ENCODE results near the gene PLEKHA6. TPM values are rescaled to one million over a fixed set of nuclear protein-coding genes. Genes with fewer than 3 reads are reported as not detected.

Gene PLEKHA6
- polyA plus RNA-seq, 1 experiment, result 4.2 TPM

DNA sequence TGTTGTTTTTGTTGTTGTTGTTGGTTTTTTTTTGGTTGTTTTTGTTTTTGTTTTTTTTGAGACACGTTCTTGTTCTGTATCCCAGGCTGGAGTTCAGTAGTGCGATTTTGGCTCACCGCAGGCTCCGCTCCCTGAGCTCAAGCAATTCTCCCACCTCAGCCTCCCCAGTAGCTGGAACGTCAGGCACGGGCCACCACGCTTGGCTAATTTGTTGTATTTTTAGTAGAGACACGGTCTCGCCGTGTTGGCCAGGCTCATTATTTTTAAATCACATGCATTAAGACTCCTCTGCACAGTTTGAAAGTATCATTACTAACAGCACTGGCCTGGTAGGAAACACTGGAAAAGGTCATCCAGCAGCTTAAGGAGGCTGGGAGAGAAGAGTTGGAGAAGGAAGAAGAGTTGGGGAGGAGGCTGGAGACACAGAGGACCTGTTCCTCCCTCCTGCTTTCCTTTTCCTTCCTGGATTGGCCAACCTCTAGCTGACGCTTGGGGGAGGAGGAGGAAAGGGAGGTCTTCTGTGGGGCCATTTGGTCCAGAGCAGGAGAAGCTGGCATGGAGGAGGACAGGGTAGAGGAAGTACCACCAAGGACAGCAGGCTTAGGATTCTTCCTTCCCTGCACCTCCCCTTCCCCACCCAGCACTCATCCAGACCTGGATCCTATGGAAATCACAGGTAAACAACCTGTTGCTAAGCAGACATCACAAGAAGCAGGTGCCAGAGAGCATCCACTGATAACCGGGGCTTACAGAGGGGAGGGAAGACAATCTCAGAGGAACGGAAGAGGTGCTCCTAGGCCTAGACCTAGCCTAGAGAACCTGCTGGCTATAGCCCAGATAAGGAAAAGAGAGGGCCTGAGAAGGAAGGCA lies 74.1 kb downstream of the PLEKHA6 start:
- ChIA-PET CTCF (interaction anchor here (0.9 to 2.2 kb wide), 3 partner anchors 15 to 30 kb away, joined by 3 to 8 read pairs (median 4); no protein-coding TSS in a partner anchor), POLR2A (no interaction called here)
- no peak for DNase-seq (ENCODE audit: low read depth)
- TF ChIP-seq, protein P1, sequence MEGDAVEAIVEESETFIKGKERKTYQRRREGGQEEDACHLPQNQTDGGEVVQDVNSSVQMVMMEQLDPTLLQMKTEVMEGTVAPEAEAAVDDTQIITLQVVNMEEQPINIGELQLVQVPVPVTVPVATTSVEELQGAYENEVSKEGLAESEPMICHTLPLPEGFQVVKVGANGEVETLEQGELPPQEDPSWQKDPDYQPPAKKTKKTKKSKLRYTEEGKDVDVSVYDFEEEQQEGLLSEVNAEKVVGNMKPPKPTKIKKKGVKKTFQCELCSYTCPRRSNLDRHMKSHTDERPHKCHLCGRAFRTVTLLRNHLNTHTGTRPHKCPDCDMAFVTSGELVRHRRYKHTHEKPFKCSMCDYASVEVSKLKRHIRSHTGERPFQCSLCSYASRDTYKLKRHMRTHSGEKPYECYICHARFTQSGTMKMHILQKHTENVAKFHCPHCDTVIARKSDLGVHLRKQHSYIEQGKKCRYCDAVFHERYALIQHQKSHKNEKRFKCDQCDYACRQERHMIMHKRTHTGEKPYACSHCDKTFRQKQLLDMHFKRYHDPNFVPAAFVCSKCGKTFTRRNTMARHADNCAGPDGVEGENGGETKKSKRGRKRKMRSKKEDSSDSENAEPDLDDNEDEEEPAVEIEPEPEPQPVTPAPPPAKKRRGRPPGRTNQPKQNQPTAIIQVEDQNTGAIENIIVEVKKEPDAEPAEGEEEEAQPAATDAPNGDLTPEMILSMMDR (IDR thresholded peaks at IDR 0.05; ENCODE audit: insufficient read depth, low read depth, low read length), result no peak
- Histone ChIP-seq H3K27me3 (ENCODE audit: control insufficient read depth, insufficient read depth, low read length) (no peaks in the 10 kb centered on the region; the same call in none of the 2 replicates), H3K4me3 (ENCODE audit: low read depth, low read length) (no peak overlapping the region), H3K36me3 (ENCODE audit: control insufficient read depth, insufficient read depth, low read length) (no peaks in the 10 kb centered on the region)

DNA sequence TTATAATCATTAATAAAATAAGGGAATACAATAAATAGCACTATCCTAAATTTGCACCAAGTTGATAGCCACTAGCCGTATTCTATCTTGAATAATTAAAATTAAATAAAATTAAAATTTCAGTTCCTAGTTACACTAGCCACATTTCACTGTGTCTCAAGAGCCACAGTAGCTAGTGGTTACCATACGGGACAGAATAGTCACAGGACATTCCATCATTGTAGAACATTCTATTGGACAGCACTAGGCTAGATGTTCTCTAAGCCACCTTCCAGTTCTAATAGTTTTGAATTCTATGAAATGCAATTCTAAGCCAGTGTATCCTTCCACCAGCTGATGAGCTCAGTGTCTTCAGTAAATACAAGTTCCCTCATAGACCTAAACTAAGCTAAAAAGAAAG lies 74.8 kb downstream of the PLEKHA6 start:
- TF ChIP-seq, protein P1 (IDR thresholded peaks at IDR 0.05; ENCODE audit: insufficient read depth, low read depth, low read length), result no peak
- Histone ChIP-seq H3K36me3 (ENCODE audit: control insufficient read depth, insufficient read depth, low read length) (no peaks in the 10 kb centered on the region), H3K4me3 (ENCODE audit: low read depth, low read length) (no peak overlapping the region), H3K27me3 (ENCODE audit: control insufficient read depth, insufficient read depth, low read length) (no peaks in the 10 kb centered on the region; the same call in none of the 2 replicates)
- DNase-seq (ENCODE audit: low read depth), result no peak
- POLR2A ChIA-PET, result no interaction called here
- CTCF ChIA-PET, result interaction anchor here (1.1 to 2.2 kb wide), 4 partner anchors 26 to 78 kb away, joined by 4 to 8 read pairs (median 8); no protein-coding TSS in a partner anchor

DNA sequence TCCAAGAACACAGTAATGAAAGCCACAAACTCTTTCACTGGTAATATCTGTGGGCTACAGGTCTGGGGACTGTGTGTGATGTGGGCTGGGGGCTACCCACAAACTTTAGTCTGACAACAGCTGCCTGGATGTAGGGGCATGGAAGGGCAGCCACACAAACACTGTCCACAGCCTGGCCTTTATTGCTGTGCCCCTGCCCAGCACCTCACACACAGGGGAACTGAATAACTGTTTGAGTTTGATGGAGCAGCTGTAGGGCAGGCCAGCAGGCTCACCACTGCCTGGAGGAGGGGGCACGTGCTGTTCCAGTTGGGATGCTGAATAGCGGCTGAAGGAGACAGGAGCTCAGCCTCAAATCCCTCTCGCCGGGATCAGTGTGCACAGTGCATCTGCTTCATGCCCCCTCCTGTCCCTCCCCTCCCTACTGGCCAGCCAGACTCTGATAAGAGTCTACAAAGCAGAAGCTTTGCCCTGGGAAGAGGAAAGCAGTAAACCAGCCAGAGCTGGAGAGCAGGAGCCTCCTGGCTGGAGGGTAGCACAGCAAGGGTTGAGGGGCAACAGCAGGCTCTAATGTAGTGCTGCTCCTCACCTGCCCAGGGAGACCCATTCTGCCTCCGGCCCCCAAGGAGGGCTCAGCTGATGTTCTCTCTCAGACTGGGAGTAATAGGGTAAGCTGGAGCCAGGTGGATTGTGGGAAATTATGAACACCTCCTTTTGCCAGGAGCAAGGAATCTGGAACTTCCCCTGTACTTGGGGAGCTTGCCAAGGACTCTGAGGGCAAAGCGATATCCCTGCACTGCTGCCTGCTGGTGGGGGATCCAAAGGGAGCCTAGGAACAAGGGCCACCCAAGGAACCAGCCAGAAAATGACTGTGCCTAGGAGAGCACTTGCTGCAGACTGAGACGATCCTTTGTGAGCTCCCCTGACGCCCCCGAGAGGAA lies 75.7 kb downstream of the PLEKHA6 start:
- CTCF ChIA-PET, result interaction anchor here (0.9 to 2.2 kb wide), 6 partner anchors 10 to 77 kb away, joined by 3 to 8 read pairs (median 6); no protein-coding TSS in a partner anchor

DNA sequence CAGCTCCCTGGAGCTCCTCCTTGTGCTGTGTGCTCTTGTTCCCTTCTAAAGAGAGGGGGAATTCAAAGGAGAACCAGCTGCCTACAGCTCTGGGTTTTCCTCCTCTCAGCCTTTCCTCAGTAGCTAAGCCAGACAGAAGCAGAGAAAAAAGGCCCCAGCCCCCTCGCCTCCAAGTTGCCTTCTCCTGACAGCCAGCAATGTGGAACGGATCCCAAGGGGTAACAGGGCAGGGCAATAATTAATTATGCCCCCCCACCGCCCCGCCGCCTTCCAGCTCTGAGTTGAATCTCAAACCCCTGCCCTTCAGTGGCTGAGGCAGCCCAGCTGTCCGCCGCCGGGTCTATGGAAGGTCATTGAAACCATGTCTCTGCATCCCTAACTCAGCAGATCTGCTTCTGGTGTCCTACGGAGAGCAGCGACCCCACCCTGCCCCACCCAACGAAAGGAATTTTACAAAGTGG lies 76.9 kb downstream of the PLEKHA6 start:
- POLR2A ChIA-PET, result no interaction called here
- Histone ChIP-seq H3K4me3 (ENCODE audit: low read depth, low read length) (no peak overlapping the region), H3K36me3 (ENCODE audit: control insufficient read depth, insufficient read depth, low read length) (no peaks in the 10 kb centered on the region), H3K27me3 (ENCODE audit: control insufficient read depth, insufficient read depth, low read length) (peaks cover 5% of the 10 kb centered on the region)
- CTCF ChIA-PET, result interaction anchor here (0.8 to 1.4 kb wide), 3 partner anchors 24 to 76 kb away, joined by 3 read pairs; no protein-coding TSS in a partner anchor
- DNase-seq (ENCODE audit: low read depth), result no peak
- TF ChIP-seq, protein P1 (IDR thresholded peaks at IDR 0.05; ENCODE audit: insufficient read depth, low read depth, low read length), result no peak

More for the DNA sequence above, 75.7 kb downstream of the PLEKHA6 start:
- DNase-seq (ENCODE audit: low read depth), result no peak
- H3K36me3 ChIP-seq (ENCODE audit: control insufficient read depth, insufficient read depth, low read length), result no peaks in the 10 kb centered on the region
- H3K4me3 ChIP-seq (ENCODE audit: low read depth, low read length), result no peak overlapping the region
- TF ChIP-seq, protein P1 (IDR thresholded peaks at IDR 0.05; ENCODE audit: insufficient read depth, low read depth, low read length), result no peak
- POLR2A ChIA-PET, result no interaction called here
- H3K27me3 ChIP-seq (ENCODE audit: control insufficient read depth, insufficient read depth, low read length), result peaks cover 2% of the 10 kb centered on the region
